Measurements from ENCODE around the gene TTC23.
"Not testable (repeated sequence)": the region's sequence is repeated elsewhere in the genome, so short reads cannot be mapped to it uniquely, and the experiment has no call there.

The TTC23 gene

DNA sequence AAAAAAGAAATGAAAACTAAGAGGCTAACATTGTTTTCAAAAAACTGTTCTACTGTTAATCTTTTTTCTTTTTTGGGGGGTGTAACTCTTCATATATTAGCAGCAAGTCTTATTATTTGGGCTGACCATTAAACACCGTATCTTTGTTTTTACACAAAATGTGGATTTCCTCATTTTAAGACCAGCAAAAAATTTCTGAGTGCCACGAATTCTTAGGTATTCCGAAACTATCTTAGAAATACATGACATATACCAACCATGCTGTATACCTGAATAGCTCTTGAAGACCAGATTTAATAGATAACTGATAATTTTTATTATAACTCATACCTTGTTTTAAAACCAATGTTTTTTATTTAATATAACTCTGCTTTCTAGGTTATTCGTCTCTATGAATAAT is 620 bp upstream of the TTC23 start:
- no peak for DNase-seq

DNA sequence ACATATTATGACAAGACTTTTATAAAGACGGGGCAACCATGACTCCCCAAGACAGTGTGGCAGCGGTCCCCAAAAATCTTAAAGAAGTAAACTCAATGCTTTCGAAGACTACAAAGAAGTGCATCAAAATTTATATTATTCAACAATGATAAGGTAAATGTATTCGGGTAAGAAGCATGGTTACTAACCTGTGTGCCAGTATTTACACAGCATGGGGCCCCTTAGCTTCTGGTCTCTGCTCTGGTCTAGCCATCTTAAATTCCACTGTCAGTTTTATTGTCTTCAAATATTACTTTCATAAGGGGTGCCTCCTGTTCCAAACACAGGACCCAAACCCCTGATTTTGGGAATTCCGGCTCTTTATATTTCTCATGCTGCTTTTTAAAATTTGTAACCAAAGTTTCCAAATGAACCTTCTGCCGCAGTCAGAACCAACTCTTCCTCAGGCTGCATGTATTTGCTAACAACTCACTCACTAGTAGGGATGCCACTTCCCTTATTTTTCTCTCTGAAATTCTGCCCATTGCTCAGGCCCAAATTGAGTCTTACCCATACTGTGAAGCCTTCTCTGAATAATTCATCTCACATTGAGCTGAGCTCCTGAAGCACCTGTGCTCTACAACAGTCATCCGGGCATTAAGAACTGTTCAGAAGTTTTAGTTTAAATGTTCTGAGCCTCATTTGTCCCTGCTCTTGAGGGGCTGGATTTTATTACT is 1.2 kb downstream of the TTC23 start:
- no peak for DNase-seq

DNA sequence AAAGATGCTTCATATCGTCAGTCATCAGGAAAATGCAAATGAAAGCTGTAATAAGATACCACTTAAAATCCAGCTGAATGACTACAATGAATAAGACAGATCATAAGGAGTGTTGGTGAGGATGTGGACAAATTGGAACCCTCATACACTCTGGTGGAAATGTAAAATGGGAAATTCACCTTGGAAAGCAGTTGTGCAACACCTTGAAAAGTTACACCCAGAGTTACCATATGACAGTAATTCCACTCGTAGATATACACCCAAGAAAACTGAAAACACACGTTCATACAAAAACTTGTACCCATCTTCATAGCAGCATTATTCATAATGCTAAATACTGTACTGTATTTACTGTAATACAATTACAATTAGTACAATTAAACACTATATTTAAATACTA is 2.3 kb downstream of the TTC23 start:
- DNase-seq = no peak

DNA sequence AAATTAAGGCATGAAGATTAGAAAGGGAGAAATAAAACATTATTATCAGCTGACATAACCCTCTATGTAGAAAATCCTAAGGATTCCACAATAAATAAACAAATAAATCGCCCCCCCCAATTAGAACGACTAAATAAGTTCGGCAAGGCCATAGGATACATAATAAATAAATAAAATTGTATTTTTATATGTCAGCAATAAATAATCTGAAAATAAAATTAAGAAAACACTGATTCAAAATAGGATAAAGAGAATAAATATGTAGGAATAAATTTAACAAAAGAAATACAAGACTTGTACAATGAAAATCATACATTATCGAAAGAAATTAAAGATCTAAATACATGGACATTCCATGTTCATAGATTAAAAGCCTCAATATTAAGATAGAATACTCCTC is 5.1 kb downstream of the TTC23 start:
- DNase-seq = no peak

DNA sequence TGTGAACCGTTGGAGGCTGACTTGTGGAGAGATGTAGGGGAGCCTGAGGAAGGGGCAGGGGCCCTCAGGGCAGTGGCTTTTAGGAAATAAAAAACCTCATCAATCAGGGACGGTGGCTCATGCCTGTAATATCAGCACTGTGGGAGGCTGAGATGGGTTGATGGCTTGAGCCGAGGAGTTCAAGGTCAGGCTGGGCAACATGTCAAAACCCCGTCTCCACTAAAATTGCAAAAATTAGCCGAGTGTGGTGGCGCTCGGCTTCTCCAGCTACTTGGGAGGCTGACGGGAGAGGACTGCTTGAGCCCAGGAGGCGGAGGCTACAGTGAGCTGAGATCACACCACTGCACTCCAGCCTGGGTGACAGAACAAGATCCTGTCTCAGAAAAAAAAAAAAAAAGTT is 7.6 kb downstream of the TTC23 start:
- no peak for DNase-seq

DNA sequence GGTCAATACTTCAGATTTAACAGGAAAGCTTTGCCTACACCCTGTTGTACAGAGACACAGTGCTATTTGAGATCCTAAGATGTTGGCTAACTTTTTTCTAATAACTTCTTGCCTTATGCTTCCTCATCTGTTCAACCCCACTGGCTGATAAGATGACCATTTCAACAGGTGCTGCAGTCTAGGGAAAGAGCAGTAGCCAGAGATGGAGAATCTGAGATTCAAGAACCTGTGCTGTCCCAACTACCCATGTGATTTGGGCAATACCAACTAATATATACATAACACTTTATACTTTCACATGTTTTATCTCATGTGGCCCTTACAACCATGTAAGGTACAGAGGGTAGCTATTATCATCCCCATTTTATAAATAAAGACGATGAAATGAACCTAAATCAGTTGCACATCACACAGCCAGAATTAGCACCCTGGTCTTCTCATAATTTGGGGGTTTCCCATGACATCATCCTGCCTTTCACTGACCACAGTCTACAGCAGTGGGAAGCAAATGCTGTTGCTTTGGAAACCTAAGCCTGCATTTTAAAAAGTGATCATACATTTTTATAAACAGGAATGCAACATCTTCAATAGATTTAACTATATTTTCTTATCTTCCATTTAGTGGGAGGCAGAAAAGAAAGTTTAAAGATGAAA is 9.7 kb downstream of the TTC23 start:
- no peak for DNase-seq

DNA sequence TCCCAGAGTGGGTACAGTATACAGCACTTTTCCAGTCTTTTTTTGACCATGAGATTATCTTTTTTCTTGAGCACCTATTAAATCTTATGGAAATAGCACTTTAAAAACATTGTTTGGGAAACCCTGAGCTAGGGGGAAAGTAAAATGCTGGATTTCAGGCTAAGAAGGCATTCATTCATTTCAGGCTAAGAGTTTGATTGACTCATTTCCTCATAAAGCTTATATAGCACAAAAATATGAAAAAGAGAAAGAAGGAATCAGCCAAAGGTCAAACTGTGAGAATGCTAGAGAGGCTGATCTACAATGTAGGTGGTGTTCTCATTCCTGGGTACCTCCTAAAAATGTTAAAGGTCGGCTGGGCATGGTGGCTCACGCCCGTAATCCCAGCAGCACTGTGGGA is 10.5 kb downstream of the TTC23 start:
- no peak for DNase-seq

DNA sequence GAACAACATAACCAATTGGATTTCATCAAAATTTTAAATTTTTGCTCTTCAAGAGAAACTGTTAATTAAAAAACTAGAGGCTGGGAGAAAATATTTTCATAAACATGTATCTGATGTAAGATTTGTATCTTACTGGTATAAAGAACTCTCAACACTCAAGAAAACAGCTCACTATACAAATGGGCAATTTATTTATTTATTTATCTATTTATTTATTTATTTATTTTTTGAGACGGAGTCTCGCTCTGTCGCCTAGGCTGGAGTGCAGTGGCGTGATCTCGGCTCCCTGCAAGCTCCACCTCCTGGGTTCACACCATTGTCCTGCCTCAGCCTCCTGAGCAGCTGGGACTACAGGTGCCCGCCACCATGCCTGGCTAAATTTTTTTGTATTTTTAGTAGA is 15.2 kb downstream of the TTC23 start:
- DNase-seq = not testable (repeated sequence)

DNA sequence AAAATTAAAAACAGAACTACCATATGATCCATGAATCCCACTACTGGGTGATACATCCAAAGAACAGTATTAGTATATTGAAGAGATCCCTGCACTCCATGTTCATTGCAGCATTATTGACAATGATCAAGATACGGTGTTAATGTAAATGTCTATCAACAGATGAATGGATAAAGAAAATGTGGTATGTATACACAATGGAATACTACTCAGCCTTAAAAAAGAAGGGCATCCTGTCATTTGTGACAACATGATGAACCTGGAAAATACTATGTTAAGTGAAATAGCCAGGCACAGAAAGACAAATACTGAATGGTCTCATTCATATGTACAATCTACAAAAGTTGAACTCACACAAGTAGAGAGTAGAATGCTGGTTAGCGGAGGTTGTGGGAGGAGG is 16.6 kb downstream of the TTC23 start:
- DNase-seq = no peak

DNA sequence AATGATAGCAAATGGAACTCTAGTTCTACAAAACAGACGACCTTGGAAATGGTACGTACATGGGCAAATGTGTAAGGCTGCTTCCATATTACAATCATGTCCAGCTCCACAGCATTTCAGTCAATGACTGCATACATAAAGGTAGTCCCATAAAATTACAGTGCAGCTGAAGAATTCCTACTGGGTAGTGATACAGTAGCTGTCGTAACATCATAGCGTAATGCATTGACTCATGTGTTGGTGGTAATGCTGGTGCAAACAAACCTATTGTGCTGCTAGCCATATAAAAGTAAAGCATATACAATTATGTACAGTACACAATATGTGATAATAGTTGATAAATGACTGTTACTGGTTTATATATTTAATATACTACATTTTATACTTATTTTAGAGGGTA is 18.5 kb downstream of the TTC23 start:
- no peak for DNase-seq

DNA sequence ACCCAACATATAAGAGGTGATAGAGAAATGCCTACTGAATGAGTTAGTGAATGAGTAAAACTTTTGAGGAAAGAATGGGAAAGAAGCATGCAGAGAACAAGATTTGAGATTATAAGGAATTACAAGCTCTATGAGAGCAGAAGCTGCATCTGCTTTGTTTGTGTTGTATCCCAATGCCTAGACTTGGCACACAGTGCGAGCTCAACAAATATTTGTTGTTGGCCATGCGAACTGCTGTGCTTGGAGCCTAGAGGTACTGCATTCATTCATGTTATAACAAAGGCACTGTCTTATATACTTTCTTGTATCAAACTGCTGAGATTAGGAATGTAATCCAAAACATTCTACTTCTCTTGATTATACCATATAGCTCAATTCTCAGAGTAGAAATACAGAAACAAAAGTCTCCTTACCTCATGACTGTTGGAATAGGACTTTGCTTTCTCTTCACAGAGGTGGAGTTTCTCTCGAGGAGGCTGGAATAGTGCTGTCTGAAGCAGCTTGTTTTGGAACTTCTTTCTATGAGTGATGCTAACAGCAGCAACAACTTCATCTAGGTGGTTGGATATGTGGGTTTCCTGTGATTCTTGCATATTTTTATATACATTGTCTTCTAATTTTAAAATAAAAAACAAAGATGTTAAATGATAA is 21.1 kb downstream of the TTC23 start:
- DNase-seq = no peak

DNA sequence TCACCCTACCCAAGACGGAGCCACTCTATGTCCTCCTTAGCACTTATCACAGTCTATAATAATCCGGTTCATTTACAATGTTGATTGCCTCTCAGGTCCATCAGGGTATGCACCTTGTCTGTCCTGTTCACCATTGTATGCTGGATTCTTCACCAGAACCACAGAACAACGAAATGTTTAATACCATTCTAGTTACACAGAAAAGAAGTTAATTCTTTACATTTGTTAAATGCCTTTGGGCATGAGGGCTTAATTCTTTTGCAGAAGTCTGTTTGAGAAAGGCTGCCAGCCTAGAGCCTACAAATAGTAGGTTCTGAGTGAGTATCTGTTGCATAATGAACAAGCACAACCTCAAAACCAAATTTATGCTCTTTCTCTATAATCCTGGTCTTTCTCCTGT is 22.6 kb downstream of the TTC23 start:
- DNase-seq = no peak

DNA sequence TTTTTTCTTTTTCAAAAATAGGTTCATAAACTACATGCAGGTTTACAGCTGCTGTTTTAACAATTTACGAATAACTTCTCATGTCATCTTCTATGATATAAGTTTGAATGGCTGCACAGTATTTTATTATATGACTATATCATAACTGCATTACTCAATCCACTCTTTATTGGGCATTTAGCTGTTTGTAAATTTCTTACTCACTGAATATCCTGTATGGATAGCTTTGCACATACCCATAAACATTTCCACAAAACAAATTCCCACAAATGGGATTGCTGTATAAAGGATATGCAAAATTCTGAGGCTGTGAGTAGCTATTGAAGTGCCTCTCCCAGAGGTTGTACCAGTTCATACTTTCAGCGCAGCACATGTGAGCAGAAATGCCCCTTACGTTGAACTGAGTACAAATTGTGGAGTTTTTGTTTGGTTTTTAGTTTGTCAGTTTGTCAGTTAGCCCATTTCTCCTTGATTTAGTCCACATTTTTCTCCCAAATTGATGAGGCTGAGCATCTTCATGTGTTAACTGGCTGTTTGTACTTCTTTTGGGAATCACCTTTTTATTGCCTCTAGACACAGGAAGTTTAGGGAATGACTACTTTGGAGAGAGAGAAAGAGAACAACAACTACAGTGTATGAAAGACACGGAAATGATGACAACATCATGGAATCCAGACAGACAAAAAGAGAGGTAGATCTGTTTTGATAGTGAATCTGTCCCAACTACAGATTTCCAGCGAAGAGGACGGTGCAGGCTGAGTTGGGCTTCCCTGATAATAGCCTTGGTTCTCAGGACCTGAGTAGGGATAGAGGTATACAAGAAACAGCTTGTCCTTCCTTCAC is 24.8 kb downstream of the TTC23 start:
- DNase-seq = no peak

DNA sequence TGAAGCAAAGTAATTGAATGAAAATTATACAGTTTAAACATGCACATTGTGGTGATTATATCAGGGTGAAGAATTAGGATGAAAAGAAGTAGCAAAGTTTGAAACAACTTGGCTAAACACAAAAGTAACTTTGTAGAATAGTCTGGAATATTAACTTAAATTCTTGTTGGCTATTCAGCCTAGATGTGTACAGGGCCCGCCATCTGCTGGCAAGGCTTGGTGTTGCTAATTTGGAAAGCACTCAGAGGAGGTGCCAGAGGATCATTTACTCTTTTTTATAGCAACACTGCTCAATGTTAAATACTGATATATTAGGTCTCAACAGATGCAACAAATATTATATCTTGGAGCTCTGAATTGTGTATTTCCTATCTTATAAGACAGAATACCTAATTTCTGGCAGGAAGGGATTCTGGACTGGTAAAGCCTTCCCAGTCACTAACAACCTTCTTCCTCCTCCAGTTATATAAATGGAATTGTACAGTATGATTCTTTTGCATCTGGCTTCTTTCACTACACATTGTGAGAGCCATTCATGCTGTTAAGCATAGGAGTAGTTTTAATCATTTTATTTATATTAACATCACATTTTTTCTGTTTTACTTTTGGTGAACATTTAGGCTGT is 36.1 kb downstream of the TTC23 start:
- peak; percentile 31 for DNase-seq

DNA sequence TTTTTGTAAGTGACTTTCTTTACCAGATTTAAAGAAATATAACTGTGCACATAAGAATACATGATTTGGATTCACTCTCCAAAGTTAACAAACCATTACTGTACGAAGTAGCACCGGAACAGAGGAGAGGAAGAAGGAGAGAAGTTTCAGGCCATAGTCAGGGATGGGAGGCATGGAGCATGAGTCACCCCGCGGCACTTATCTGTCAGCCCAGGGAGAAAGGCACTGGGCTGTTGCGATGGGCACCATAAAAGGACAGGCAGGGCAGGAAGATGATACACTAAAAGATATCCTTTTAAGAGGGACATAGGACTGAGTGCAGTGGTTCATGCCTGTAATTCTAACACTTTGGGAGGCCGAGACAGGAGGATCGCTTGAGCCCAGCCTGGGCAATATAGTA is 37.0 kb downstream of the TTC23 start:
- no peak for DNase-seq

DNA sequence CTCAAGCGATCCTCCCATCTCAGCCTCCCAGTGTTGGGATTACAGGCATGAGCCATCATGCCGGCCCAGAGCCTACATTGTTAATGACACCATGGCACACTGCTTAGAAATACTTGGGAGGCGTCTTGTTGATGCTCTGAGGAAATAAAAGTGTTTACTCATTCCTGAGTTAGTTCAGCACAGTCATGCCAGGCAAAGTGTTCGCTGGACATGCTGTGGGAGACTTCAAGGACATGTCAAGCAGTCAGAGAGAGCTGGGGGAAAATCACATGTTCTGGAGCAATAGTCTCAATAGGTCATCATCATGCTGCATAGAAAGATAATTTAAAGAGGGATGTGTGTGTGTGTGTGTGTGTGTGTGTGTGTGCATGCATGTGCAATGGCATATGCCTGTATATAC is 37.5 kb downstream of the TTC23 start:
- no peak for DNase-seq

DNA sequence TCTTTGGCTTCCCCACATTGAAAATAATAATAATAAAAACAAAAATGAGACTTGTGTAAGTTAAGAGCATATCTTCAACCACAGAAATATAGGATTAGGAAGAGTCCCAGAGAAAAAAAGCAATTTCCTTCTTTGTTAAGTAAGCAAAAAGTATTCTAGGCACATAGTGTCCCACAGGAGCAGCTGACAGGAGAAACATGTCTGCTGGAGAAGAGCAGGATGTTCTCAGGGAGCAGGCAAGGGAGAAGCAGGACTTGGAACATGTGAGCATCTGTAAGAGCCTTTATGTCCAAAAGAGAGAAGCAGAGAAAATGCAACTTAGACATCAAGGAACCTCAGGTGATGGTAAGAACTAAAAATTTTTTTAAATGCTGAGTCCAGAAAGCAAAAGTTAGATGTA is 39.0 kb downstream of the TTC23 start:
- no peak for DNase-seq

DNA sequence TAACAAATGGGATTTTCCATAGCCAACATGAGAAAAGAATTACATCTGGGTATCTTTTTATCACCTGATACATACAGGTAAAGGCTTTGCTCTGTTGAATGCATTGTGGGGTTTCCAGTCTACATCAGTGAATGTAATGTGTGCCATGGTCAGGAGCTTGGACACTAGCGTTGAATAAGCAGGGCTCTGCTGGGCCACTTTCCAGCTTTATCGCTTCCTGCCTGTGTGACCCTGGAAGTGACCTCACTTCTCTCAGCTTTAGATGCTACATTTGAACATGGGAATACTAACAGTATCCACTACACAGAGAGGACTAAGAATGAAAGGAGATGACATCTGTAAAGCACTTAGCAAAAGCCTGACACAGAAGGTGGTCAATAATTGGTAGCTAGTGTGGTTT is 40.1 kb downstream of the TTC23 start:
- DNase-seq = no peak

DNA sequence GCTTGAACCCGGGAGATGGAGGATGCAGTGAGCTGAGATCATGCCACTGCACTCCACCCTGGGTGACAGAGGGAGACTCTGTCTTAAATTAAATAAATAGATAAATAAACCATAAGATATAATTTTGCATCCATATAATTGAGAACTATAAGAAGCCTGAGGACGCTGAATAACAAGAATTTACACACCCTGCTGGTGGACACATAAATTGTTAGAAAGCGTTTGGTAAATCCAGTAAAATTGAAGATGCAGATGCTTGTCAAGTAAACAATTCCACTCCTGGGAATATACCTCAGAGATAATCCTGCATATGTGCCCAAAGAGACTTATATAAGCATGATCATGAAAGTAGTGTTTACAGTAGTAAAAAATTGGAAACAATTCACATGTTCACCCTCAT is 41.7 kb downstream of the TTC23 start:
- DNase-seq = no peak

DNA sequence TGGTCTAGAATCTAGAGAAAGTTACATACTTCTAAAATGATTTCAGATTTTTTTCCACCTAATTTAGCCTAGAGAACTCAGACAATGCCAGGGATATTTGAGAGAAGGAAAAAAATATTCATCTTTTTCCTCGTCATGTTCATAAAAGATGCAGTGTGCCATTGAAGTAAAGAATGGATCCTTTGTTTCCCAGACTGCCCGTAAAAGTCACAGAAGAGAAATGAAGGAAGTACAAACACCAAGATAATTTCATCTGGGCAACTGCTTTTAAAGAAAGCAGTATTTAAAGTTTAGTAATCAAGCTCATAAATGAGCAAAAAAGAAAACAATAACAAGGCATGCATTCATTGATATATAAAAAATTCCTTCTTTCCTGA is 47.2 kb downstream of the TTC23 start:
- DNase-seq = no peak

DNA sequence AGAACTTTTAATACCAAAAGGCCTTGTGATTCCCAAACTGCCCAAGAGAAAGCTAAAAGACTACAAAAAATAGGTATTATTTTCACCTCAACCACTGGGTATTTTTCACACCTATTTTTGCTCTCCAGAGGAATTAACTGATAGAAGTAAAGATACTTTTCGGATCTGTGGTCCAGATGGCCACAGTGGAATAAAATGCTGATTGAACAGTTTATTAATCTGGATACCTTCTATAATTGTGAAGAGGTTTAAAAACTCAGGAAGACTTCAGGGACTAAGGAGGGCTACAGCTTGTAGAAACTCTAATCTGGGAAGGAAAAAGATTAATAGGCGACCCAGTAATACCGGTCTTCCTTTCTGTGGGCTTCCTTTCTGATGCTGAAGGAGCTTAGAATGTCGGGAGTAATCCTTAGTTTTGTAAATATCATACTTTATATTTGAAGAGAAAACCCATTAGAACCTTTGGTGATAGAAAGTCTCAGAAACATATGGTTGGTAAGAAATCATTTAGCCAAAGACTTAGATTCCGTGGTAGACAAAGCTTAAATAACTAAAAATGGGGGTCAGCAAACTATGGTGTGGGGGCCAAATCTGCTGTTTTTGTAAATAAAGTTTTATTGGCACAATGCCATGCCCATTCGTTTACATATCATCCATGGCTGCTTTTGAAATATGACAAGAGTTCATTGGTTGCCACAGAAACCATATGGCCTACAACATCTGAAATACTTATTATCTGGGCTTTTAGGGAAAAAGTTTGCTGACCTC is 47.8 kb downstream of the TTC23 start:
- no peak for DNase-seq

DNA sequence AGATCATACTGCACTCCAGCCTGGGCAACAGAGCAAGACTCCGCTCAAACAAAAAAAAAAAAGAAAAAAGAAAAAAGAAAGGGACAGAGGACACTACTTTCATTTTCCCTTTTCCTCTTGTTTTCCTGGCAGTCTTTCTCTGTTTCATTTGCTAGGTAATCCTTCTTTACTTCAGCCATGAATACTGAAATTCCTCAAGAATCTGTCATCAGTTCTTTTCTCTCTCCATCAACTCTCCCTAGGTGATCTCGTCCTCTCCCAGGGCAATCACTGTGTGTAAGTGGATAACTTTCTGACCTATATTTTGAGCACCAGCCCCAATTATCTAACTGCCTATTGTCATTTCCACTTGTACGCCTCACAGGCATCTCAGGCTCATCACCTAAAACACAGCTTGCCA is 51.5 kb downstream of the TTC23 start:
- no peak for DNase-seq
